Tibial artery (tissue), 4 donors: Measurements from ENCODE around the gene USP49.
"Not testable (repeated sequence)": the region's sequence is repeated elsewhere in the genome, so short reads cannot be mapped to it uniquely, and the experiment has no call there.

Experiments used
- DNase-seq, 2 donors: peaks; one replicate each; pipeline ENCODE4 v3.0.0-alpha.2; 2019
- H3K27ac ChIP-seq, 2 donors: fragments of 200-600 bp; sonication (generic) in 1 of 2; 1 replicate in 1 of 2; 2 replicates in 1 of 2; pipeline ENCODE4 v1.5.1; 2018 to 2019; ENCODE audit warnings: mild to moderate bottlenecking in 1 of 2
- H3K27me3 ChIP-seq, 2 donors: fragments of 200-600 bp; sonication (generic) in 1 of 2; one replicate each; pipeline versions ENCODE4 v1.5.1 to v1.6.0; 2016 to 2019
- H3K36me3 ChIP-seq, 3 donors: fragments of 200-600 bp; sonication (generic) in 2 of 3; one replicate each; pipeline ENCODE4 v1.5.1; 2016 to 2019; ENCODE audit warnings: mild to moderate bottlenecking in 2 of 3
- H3K4me1 ChIP-seq, 4 donors: fragments of 200-600 bp; sonication (generic) in 2 of 4; 1 replicate in 3 of 4; 2 replicates in 1 of 4; pipeline ENCODE4 v1.5.1; 2016 to 2019
- H3K4me3 ChIP-seq, 2 donors: fragments of 200-600 bp; sonication (generic) in 1 of 2; 1 replicate in 1 of 2; 2 replicates in 1 of 2; pipeline ENCODE4 v1.5.1; 2018 to 2019; ENCODE audit warnings: mild to moderate bottlenecking in 2 of 2
- H3K9me3 ChIP-seq, 3 donors: fragments of 200-600 bp; sonication (generic) in 1 of 3; one replicate each; pipeline ENCODE4 v1.5.1; 2016 to 2019
- CTCF ChIP-seq, 2 experiments: fragments of 200-600 bp in 1 of 2; fragments of 450-650 bp in 1 of 2; IDR thresholded peaks; one replicate each; pipeline ENCODE4 v1.5.1; 2017 to 2019; ENCODE audit warnings: antibody characterized with exemption in 2 of 2, mild to moderate bottlenecking in 1 of 2, moderate library complexity in 1 of 2
- intact Hi-C: fragments of 100-400 bp; cut with DNase I; formaldehyde crosslinking; loops from one replicate; pipeline ENCODE4 v1.15.0; 2023; ENCODE audit warnings: low total_unique reads

The USP49 gene

GRCh38 chr6:41769376-41769775 is 125.8 kb downstream of the USP49 start:
- Histone ChIP-seq H3K4me3 (no peak overlapping the region), H3K36me3 (peaks cover 32 to 57% (median 41%) of the 10 kb centered on the region in 3 donors), H3K27me3 (no peaks in the 10 kb centered on the region), H3K4me1 (no peaks in the 10 kb centered on the region), H3K9me3 (no peaks in the 10 kb centered on the region), H3K27ac (no peak overlapping the region)
- intact Hi-C loops, result no loop called here
- no peak for DNase-seq
- TF ChIP-seq CTCF (IDR thresholded peaks at IDR 0.05), result no peak

- Histone ChIP-seq H3K4me3 (no peak overlapping the region), H3K27ac (no peak overlapping the region), H3K9me3 (no peaks in the 10 kb centered on the region), H3K4me1 (no peaks in the 10 kb centered on the region), H3K36me3 (peaks cover 28 to 51% (median 34%) of the 10 kb centered on the region in 3 donors), H3K27me3 (no peaks in the 10 kb centered on the region)
- intact Hi-C loops, result no loop called here
- no peak for DNase-seq
- no peak for TF ChIP-seq CTCF (IDR thresholded peaks at IDR 0.05)
These were observed 126.4 kb downstream of the USP49 start for GRCh38 chr6:41768545-41769308.

GRCh38 chr6:41767112-41767833 is 127.9 kb downstream of the USP49 start:
- intact Hi-C loops, result no loop called here
- Histone ChIP-seq H3K27me3 (no peaks in the 10 kb centered on the region), H3K36me3 (peaks cover 20 to 36% (median 21%) of the 10 kb centered on the region in 3 donors), H3K27ac (no peak overlapping the region), H3K4me3 (no peak overlapping the region), H3K4me1 (no peaks in the 10 kb centered on the region), H3K9me3 (no peaks in the 10 kb centered on the region)
- DNase-seq, result peak in 1 of 2 donors; percentile 40
- no peak for TF ChIP-seq CTCF (IDR thresholded peaks at IDR 0.05)

DNA sequence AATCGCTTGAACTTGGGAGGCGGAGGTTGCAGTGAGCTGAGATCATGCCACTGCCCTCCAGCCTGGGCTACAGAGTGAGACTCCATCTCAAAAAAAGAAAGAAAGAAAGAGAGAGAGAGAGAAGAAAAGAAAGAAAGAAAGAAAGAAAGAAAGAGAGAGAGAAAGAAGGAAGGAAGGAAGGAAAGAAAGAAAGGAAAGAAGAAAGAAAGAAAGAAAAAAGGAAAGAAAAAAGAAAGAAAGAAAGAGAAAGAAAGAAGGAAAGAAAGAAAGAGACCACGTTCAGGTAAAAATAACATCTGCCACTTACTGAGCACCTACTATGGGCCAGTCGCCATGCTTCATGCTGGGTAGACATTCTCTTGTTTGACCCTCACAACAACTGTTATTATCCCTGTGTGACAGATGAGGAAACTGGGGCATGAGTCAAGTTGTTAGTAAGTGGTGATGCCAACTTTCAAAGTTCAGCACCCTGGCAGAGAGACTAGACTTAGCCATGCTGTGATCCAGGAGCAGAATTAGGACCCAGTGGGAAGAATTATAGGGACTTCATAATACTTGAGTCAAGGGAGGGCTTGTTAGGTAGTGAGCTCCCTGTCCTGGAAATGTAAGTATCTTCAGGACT is 129.0 kb downstream of the USP49 start:
- H3K27me3 ChIP-seq, H3K27ac ChIP-seq, H3K4me1 ChIP-seq, intact Hi-C loops, H3K4me3 ChIP-seq, H3K9me3 ChIP-seq, DNase-seq: not testable (repeated sequence)
- H3K36me3 ChIP-seq, result peaks cover 9 to 25% (median 10%) of the 10 kb centered on the region in 3 donors

DNA sequence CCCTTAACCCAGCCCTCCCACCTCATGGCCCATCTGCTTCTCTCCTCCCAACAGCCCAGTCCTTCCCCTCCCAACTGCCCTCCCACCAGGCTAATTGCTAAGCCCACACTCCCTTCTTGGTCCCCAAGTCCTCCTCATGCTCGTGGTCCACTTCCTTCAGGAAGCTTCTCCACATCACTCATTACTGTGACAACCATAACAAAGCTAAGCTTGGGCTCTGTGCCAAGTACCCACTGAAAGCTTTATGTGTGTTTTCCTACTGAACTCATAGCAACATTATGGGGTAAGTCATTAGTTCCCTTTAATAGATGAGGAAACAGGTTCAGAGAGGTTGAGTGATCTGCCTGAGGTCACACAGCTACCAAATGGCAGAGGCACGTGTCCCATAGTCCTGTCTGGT is 131.7 kb downstream of the USP49 start:
- H3K4me3 ChIP-seq, result no peak overlapping the region
- no peaks in the 10 kb centered on the region for H3K27me3 ChIP-seq
- H3K9me3 ChIP-seq, result no peaks in the 10 kb centered on the region
- peaks cover 0 to under 1% (median 0%) of the 10 kb centered on the region in 3 donors for H3K36me3 ChIP-seq
- no peaks in the 10 kb centered on the region for H3K4me1 ChIP-seq
- no peak for TF ChIP-seq CTCF (IDR thresholded peaks at IDR 0.05)
- no peak for DNase-seq
- intact Hi-C loops, result no loop called here
- no peak overlapping the region for H3K27ac ChIP-seq
